Measurements from ENCODE around the gene FAM174C. TPM values are rescaled to one million over a fixed set of nuclear protein-coding genes. Genes with fewer than 3 reads are reported as not detected.

The FAM174C gene
- total and polyA plus RNA-seq, 7 donors: 9.0 to 88.8 (median 18.1) TPM

- Histone ChIP-seq H3K27me3 (ENCODE audit: insufficient read depth in 3 of 3, low read length in 2 of 3) (peaks cover 0 to 12% (median 3%) of the 10 kb centered on the region in 3 donors), H3K4me1 (peaks cover 12% of the 10 kb centered on the region), H3K27ac (no peak overlapping the region), H3K36me3 (ENCODE audit: insufficient read depth in 1 of 2, low read depth in 1 of 2) (peaks cover 0 to 41% of the 10 kb centered on the region in 2 donors), H3K4me3 (no peak overlapping the region), H3K9me3 (no peaks in the 10 kb centered on the region)
- DNase-seq (peak; percentile 82 to 91), ATAC-seq (peak; percentile 23 to 55 (median 44))
- intact Hi-C loops (cut with DNase I): loop anchor here (5.0 to 10.0 kb wide), 7 partner anchors 77 to 245 kb away; partner anchors contain the start of genes ADAMTSL5 (in 1 of the 2), NDUFS7 (in 1 of the 2) and PLK5 (in 1 of the 2)
- 27 to 31% (median 28%) methylated on average over 10 of the region's 10 CpGs for WGBS, 3 donors
- TF ChIP-seq, protein P1, sequence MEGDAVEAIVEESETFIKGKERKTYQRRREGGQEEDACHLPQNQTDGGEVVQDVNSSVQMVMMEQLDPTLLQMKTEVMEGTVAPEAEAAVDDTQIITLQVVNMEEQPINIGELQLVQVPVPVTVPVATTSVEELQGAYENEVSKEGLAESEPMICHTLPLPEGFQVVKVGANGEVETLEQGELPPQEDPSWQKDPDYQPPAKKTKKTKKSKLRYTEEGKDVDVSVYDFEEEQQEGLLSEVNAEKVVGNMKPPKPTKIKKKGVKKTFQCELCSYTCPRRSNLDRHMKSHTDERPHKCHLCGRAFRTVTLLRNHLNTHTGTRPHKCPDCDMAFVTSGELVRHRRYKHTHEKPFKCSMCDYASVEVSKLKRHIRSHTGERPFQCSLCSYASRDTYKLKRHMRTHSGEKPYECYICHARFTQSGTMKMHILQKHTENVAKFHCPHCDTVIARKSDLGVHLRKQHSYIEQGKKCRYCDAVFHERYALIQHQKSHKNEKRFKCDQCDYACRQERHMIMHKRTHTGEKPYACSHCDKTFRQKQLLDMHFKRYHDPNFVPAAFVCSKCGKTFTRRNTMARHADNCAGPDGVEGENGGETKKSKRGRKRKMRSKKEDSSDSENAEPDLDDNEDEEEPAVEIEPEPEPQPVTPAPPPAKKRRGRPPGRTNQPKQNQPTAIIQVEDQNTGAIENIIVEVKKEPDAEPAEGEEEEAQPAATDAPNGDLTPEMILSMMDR (IDR thresholded peaks at IDR 0.05): peak; percentile 91
Measured at GRCh38 chr19:1279782-1280341, 4.5 kb downstream of the FAM174C start.

GRCh38 chr19:1280636-1281568 lies 5.6 kb downstream of the FAM174C start:
- intact Hi-C loops (cut with DNase I): loop anchor here (5.0 to 10.0 kb wide), 3 partner anchors 164 to 244 kb away; partner anchors contain the start of genes ADAMTSL5 (in 1 of the 2) and PLK5 (in 1 of the 2)
- Histone ChIP-seq H3K9me3 (no peaks in the 10 kb centered on the region), H3K4me3 (no peak overlapping the region), H3K36me3 (ENCODE audit: insufficient read depth in 1 of 2, low read depth in 1 of 2) (peaks cover 0 to 38% of the 10 kb centered on the region in 2 donors), H3K27me3 (ENCODE audit: insufficient read depth in 3 of 3, low read length in 2 of 3) (peaks cover 0 to 19% (median 8%) of the 10 kb centered on the region in 3 donors), H3K27ac (no peak overlapping the region), H3K4me1 (peaks cover 8% of the 10 kb centered on the region)
- ATAC-seq (no peak), DNase-seq (no peak)
- TF ChIP-seq, protein P1 (IDR thresholded peaks at IDR 0.05): no peak
- WGBS, 3 donors: 84 to 86% (median 86%) methylated on average over 51 to 53 of the region's 53 CpGs

DNA sequence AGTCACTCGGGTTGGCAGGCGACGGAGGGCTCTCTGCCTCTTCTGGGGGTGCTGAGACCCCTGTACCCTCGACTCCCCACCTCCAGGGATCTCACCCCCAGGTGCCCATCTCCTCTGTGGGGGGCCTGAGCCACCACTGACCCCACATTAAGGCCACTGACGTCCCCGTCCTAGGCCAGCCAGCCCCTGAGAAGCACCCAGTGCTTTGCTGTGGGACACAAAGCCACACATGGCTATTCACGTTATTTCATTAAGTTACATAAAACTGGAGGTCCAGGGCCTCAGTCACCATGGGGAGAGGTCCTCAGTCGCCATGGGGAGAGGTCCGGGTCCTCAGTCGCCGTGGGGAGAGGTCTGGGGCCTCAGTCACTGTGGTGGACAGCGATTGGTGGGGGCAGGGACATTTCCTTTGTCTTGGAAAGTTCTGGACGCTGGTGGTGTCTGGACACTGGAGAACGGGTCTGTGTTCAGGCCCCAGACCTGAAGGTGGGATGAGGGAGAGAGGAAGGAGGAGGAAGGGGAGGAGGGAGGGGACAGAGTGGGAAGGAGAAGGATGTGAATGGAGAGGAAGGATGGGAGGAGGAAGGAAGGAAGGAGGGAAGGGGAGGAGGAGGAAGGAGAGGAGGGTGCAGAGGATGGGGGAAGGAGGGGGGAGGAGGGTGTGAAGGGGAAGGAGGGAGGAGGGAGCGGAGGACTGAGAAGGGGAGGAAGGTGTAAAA lies 6.4 kb downstream of the FAM174C start:
- peaks cover 0 to 24% (median 13%) of the 10 kb centered on the region in 3 donors for H3K27me3 ChIP-seq (ENCODE audit: insufficient read depth in 3 of 3, low read length in 2 of 3)
- 61 to 65% (median 62%) methylated on average over 15 of the region's 15 CpGs for whole genome bisulfite sequencing, 3 donors
- intact Hi-C loops (cut with DNase I): loop anchor here (5.0 to 10.0 kb wide), 3 partner anchors 163 to 243 kb away; partner anchors contain the start of genes ADAMTSL5 (in 1 of the 2) and PLK5 (in 1 of the 2)

More for the DNA sequence above, 6.4 kb downstream of the FAM174C start:
- no peaks in the 10 kb centered on the region for H3K9me3 ChIP-seq
- peaks cover 0 to 38% of the 10 kb centered on the region in 2 donors for H3K36me3 ChIP-seq (ENCODE audit: insufficient read depth in 1 of 2, low read depth in 1 of 2)
- H3K27ac ChIP-seq: no peak overlapping the region
- H3K4me1 ChIP-seq: peaks cover 5% of the 10 kb centered on the region
- no peak overlapping the region for H3K4me3 ChIP-seq
- TF ChIP-seq, protein P1 (IDR thresholded peaks at IDR 0.05): no peak
- no peak for ATAC-seq
- DNase-seq: no peak
